ENCODE results near the gene RNF220. TPM values are rescaled to one million over a fixed set of nuclear protein-coding genes. Genes with fewer than 3 reads are reported as not detected.
A peak's percentile ranks its signal among the peaks of the same experiment; 100 is the strongest.

Gene RNF220
- total and polyA plus RNA-seq, 4 donors, result 44.2 to 70.5 (median 52.8) TPM

DNA sequence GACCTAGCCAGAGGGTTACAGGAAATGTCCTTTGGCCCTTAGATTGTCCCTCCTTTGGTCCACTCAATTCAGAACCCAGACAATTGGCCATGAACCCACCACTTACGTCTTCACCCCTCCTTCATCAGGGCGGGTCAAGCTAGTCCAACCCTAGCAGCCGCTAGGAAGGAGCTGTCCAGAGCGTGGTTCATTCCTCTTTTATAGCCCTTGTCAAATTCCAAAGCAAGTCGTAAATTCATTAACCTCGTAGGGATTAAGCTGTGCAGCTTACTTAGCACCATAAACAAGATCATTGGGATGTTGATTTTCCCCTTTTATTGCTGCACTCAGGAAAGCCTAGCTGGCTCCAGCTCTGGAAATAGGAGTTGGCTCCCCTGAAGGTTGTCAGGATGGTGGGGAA lies 179.1 kb downstream of the RNF220 start:
- WGBS, 2 donors, result 16 to 20% methylated on average over 6 of the region's 6 CpGs
- peak in 1 of 2 donors; percentile 6 for DNase-seq
- no peaks in the 10 kb centered on the region for H3K27me3 ChIP-seq (ENCODE audit: control insufficient read depth in 1 of 2, insufficient read depth in 2 of 2, low read length in 1 of 2)
- no peak overlapping the region for H3K4me3 ChIP-seq (ENCODE audit: low read length in 2 of 2)
- H3K4me1 ChIP-seq (ENCODE audit: control insufficient read depth in 1 of 2, insufficient read depth in 2 of 2, low read length in 2 of 2), result no peaks in the 10 kb centered on the region
- H3K27ac ChIP-seq (ENCODE audit: low read depth in 1 of 2, low read length in 2 of 2), result no peak overlapping the region
- H3K36me3 ChIP-seq (ENCODE audit: control insufficient read depth in 1 of 2, insufficient read depth in 2 of 2, low read length in 1 of 2), result no peaks in the 10 kb centered on the region
- no peak for ATAC-seq (ENCODE audit: low FRiP score)
- intact Hi-C loops (cut with DNase I), result no loop called here
- H3K9me3 ChIP-seq (ENCODE audit: control insufficient read depth, low read length), result no peaks in the 10 kb centered on the region

DNA sequence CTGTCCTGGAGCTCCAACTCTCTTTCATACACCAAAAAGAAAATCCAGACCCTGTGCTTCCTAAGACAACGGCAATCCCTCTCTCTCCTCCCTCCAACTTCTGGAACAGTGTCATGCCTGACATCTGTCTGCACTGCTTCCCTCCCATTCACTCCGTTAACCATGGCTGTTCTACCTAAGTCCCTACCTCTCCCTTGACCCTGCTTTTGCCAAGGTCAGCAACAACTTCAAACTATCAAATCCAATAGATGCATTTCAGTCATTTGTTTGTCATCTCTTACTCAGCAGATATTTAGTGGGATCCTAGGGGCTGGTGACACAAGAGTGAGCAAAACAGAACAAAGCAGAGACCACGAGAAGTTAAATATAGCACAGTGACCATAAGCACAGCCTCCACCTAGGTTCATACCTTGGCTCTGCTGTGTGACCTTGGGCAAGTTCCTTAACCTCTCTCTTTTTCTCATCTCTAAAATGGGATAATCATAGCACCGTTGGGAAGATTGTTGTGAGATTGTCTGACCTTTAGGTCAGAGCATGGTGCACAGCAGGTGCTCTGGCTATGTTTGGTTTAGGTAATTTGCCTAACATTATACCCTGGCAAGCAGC lies 180.4 kb downstream of the RNF220 start:
- 41% methylated on average over 4 of the region's 4 CpGs for WGBS, 2 donors
- H3K27me3 ChIP-seq (ENCODE audit: control insufficient read depth in 1 of 2, insufficient read depth in 2 of 2, low read length in 1 of 2), result no peaks in the 10 kb centered on the region
- H3K36me3 ChIP-seq (ENCODE audit: control insufficient read depth in 1 of 2, insufficient read depth in 2 of 2, low read length in 1 of 2), result no peaks in the 10 kb centered on the region
- H3K4me3 ChIP-seq (ENCODE audit: low read length in 2 of 2), result no peak overlapping the region
- H3K27ac ChIP-seq (ENCODE audit: low read depth in 1 of 2, low read length in 2 of 2), result no peak overlapping the region
- intact Hi-C loops (cut with DNase I), result no loop called here
- no peaks in the 10 kb centered on the region for H3K4me1 ChIP-seq (ENCODE audit: control insufficient read depth in 1 of 2, insufficient read depth in 2 of 2, low read length in 2 of 2)
- no peaks in the 10 kb centered on the region for H3K9me3 ChIP-seq (ENCODE audit: control insufficient read depth, low read length)
- no peak for ATAC-seq (ENCODE audit: low FRiP score)
- no peak for DNase-seq

DNA sequence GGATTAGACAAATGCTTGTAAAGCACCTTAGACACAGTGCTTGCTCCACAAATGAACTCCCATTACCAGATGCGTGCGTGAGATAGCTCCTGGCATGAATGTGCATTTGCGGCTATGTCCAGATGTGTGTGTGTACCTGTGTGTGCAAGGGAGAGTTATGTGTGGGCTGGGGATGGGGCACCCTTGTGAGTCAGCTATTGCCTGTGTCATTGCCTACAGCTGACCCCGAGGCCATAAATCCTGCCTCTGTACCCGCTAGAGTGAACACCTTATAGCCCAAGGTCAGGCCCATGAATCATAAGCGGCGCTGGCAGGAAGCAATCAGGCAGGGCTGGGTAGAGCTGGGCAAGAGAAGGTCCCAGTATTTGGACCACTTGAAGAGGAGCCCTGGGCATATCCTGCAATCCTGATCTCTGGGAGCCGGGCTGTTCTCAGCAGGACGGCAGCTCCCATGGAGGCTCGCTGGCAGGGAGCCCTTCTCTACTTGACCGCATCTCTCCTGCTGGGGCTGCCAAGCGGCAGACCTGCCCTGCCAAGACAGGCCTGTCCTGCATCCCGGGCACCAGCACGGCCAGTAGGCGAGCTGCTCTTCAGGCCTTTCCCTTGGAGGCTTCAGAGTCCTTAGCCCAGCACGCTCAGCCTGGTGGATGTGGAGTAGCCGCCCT lies 182.9 kb downstream of the RNF220 start:
- Histone ChIP-seq H3K4me1 (ENCODE audit: control insufficient read depth in 1 of 2, insufficient read depth in 2 of 2, low read length in 2 of 2) (no peaks in the 10 kb centered on the region), H3K27me3 (ENCODE audit: control insufficient read depth in 1 of 2, insufficient read depth in 2 of 2, low read length in 1 of 2) (no peaks in the 10 kb centered on the region), H3K36me3 (ENCODE audit: control insufficient read depth in 1 of 2, insufficient read depth in 2 of 2, low read length in 1 of 2) (no peaks in the 10 kb centered on the region), H3K4me3 (ENCODE audit: low read length in 2 of 2) (no peak overlapping the region), H3K27ac (ENCODE audit: low read depth in 1 of 2, low read length in 2 of 2) (no peak overlapping the region), H3K9me3 (ENCODE audit: control insufficient read depth, low read length) (no peaks in the 10 kb centered on the region)
- DNase-seq, result no peak
- intact Hi-C loops (cut with DNase I), result no loop called here
- WGBS, 2 donors, result 69 to 73% methylated on average over 17 of the region's 17 CpGs
- no peak for ATAC-seq (ENCODE audit: low FRiP score)

DNA sequence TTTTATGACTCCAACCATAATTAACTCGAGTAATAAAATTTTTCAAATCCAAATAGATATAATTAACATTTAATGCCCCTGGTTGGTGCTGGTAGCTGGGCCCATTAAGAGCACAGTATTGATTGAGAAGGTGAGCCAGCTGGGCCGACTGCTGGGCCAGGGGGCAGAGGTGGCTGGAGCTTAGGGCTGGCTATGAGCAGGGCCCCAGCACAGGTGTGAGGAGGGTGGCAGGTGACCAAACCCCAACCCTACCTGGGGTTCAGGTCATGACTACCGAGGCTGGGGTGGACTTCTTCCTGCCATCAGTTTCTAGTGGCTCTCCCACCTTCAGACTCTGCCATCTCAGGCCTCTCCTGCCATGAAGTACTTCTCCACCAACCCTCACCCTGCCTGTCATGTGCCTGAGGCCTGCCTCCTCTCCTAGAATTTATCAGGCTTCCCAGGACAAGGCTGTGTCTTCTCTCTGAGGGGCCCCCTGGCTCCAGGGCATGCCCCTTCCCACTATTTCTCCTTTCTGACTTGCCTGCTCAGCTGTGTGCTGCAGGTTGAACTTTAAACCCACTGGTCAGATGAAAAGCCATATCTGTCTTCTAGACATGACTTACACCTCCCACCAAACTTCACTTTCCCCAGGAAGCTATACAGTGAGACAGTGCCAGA lies 183.6 kb downstream of the RNF220 start:
- H3K4me1 ChIP-seq (ENCODE audit: control insufficient read depth in 1 of 2, insufficient read depth in 2 of 2, low read length in 2 of 2), result no peaks in the 10 kb centered on the region
- DNase-seq (no peak), ATAC-seq (ENCODE audit: low FRiP score) (no peak)
- intact Hi-C loops (cut with DNase I), result no loop called here
- H3K27ac ChIP-seq (ENCODE audit: low read depth in 1 of 2, low read length in 2 of 2), result no peak overlapping the region
- no peaks in the 10 kb centered on the region for H3K9me3 ChIP-seq (ENCODE audit: control insufficient read depth, low read length)
- no peaks in the 10 kb centered on the region for H3K27me3 ChIP-seq (ENCODE audit: control insufficient read depth in 1 of 2, insufficient read depth in 2 of 2, low read length in 1 of 2)
- no peaks in the 10 kb centered on the region for H3K36me3 ChIP-seq (ENCODE audit: control insufficient read depth in 1 of 2, insufficient read depth in 2 of 2, low read length in 1 of 2)
- 87 to 94% methylated on average over 3 of the region's 3 CpGs for WGBS, 2 donors
- H3K4me3 ChIP-seq (ENCODE audit: low read length in 2 of 2), result no peak overlapping the region

DNA sequence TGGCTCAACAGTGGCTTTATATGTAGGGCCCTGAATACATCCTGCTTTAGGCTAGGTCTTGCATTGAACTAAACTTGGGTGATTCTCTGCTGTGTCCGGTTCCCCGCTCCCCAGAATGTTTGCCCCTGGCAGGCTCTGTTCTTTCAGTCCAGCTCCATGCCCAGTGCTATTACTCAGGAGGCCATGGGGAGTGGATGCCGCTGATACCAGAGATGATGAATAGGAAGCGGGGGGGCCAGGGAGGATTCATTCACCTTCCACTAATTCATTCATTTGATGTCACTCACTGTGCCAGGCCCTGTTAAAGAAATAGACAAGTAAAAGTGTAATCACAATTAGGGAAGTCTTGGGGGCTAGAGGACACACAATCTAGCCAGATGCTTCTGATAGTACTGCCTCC lies 185.4 kb downstream of the RNF220 start:
- no peak overlapping the region for H3K27ac ChIP-seq (ENCODE audit: low read depth in 1 of 2, low read length in 2 of 2)
- ATAC-seq (ENCODE audit: low FRiP score) (no peak), DNase-seq (no peak)
- intact Hi-C loops (cut with DNase I), result loop anchor here (5.0 to 10.0 kb wide), 2 partner anchors 373 to 586 kb away; no protein-coding TSS in a partner anchor
- H3K4me1 ChIP-seq (ENCODE audit: control insufficient read depth in 1 of 2, insufficient read depth in 2 of 2, low read length in 2 of 2), result no peaks in the 10 kb centered on the region
- no peaks in the 10 kb centered on the region for H3K36me3 ChIP-seq (ENCODE audit: control insufficient read depth in 1 of 2, insufficient read depth in 2 of 2, low read length in 1 of 2)
- no peak overlapping the region for H3K4me3 ChIP-seq (ENCODE audit: low read length in 2 of 2)
- no peaks in the 10 kb centered on the region for H3K9me3 ChIP-seq (ENCODE audit: control insufficient read depth, low read length)
- no peaks in the 10 kb centered on the region for H3K27me3 ChIP-seq (ENCODE audit: control insufficient read depth in 1 of 2, insufficient read depth in 2 of 2, low read length in 1 of 2)
- WGBS, 2 donors, result 90 to 91% methylated on average over 4 of the region's 4 CpGs

DNA sequence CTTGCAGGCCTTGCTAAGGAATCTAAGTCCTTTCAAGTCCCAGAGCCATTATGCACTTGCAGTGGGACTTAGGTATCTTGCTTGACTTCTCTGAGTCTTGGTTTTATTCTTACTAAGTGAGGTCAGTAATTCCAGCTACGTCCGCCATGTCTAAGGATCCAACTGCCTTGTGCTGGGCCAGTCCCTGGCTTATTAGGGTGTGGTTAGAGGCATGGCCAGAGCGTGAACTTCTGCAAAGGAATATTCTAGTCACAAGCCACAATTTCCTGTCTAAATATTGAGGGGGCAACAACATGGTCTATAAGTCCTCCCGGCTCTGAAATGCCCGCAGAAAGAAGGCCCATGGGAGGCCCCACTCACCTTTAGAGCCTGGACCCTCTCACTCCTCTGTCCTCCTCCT lies 186.3 kb downstream of the RNF220 start:
- Histone ChIP-seq H3K27ac (ENCODE audit: low read depth in 1 of 2, low read length in 2 of 2) (no peak overlapping the region), H3K9me3 (ENCODE audit: control insufficient read depth, low read length) (no peaks in the 10 kb centered on the region), H3K36me3 (ENCODE audit: control insufficient read depth in 1 of 2, insufficient read depth in 2 of 2, low read length in 1 of 2) (no peaks in the 10 kb centered on the region), H3K27me3 (ENCODE audit: control insufficient read depth in 1 of 2, insufficient read depth in 2 of 2, low read length in 1 of 2) (no peaks in the 10 kb centered on the region), H3K4me1 (ENCODE audit: control insufficient read depth in 1 of 2, insufficient read depth in 2 of 2, low read length in 2 of 2) (no peaks in the 10 kb centered on the region), H3K4me3 (ENCODE audit: low read length in 2 of 2) (no peak overlapping the region)
- no peak for DNase-seq
- no peak for ATAC-seq (ENCODE audit: low FRiP score)
- intact Hi-C loops (cut with DNase I), result loop anchor here (5.0 to 10.0 kb wide), 2 partner anchors 374 to 587 kb away; no protein-coding TSS in a partner anchor
- 94 to 95% methylated on average over 5 of the region's 5 CpGs for WGBS, 2 donors

DNA sequence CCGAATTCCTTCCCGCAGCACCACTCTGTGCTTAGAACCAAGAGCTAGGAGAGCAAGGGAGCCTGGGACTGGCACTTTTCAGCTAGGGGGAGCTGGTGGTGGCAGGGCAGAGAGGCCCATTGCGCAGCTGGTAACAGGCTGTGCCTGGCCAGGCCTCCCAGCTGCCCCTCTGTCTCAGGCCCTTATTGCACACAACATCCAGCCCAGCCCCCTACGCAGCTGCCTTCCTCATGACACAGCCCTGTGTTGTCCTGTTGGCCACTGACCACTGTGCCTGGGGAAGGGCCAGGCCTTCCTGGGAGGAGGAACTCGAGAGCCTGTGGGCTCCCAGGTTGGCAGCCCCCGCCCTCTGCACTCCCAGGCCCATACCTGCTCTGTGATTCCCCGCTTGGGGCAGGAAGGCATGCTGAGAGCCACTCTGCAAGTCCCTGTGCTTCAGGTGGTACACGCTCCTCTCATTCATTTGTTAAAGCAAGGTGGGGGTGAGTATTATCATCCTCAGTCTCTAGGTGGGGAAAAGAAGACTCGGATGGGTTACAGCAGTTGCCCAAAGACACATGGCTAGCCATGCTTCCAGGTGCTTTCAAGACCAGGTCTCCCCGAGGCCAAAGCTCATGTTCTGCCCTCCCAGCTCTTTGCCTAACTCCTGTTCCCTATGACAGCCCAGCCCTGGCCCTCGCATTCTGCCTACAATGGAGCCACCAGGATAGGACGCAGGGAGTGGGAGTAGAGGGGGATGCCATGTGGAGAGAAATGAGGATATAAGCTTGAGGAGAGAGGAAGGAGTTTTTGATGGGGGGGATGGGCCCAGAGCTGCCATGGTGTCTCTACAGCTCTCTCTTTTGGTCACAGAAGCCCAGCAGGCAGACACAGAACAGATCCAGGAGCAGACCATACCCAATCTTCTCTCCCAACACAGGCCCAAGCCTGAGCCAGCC lies 187.4 kb downstream of the RNF220 start:
- no peak for ATAC-seq (ENCODE audit: low FRiP score)
- Histone ChIP-seq H3K4me1 (ENCODE audit: control insufficient read depth in 1 of 2, insufficient read depth in 2 of 2, low read length in 2 of 2) (no peaks in the 10 kb centered on the region), H3K27me3 (ENCODE audit: control insufficient read depth in 1 of 2, insufficient read depth in 2 of 2, low read length in 1 of 2) (no peaks in the 10 kb centered on the region), H3K4me3 (ENCODE audit: low read length in 2 of 2) (no peak overlapping the region), H3K36me3 (ENCODE audit: control insufficient read depth in 1 of 2, insufficient read depth in 2 of 2, low read length in 1 of 2) (no peaks in the 10 kb centered on the region), H3K27ac (ENCODE audit: low read depth in 1 of 2, low read length in 2 of 2) (no peak overlapping the region), H3K9me3 (ENCODE audit: control insufficient read depth, low read length) (no peaks in the 10 kb centered on the region)
- intact Hi-C loops (cut with DNase I), result loop anchor here (5.0 to 10.0 kb wide), 2 partner anchors 375 to 588 kb away; no protein-coding TSS in a partner anchor
- DNase-seq, result no peak
- WGBS, 2 donors, result 84 to 87% methylated on average over 12 of the region's 12 CpGs

DNA sequence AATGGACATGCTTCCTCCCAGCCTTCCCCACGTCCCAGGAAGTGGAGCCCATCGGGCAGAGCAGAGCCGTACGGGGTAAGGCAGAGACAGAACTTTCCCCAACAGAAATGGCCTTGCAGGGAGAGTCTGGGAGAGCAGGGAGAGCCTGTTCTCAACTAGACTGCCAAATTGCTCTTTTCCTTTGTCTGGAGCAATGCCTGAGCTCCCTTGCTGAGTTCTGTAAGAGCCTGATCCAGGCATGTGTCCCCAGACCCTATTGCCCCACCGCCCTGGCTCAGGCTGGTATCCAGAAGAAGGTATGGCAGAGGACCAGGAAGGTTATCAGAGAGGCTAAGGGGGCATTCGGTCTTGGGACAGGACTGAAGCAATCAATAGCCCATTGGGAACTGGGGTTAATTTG lies 189.3 kb downstream of the RNF220 start:
- no peak overlapping the region for H3K4me3 ChIP-seq (ENCODE audit: low read length in 2 of 2)
- no peaks in the 10 kb centered on the region for H3K4me1 ChIP-seq (ENCODE audit: control insufficient read depth in 1 of 2, insufficient read depth in 2 of 2, low read length in 2 of 2)
- no peaks in the 10 kb centered on the region for H3K27me3 ChIP-seq (ENCODE audit: control insufficient read depth in 1 of 2, insufficient read depth in 2 of 2, low read length in 1 of 2)
- DNase-seq, result no peak
- no peak for ATAC-seq (ENCODE audit: low FRiP score)
- H3K27ac ChIP-seq (ENCODE audit: low read depth in 1 of 2, low read length in 2 of 2), result no peak overlapping the region
- 87 to 93% methylated on average over 6 of the region's 6 CpGs for WGBS, 2 donors
- no peaks in the 10 kb centered on the region for H3K9me3 ChIP-seq (ENCODE audit: control insufficient read depth, low read length)
- intact Hi-C loops (cut with DNase I), result loop anchor here (5.0 to 10.0 kb wide), 2 partner anchors 377 to 590 kb away; no protein-coding TSS in a partner anchor
- H3K36me3 ChIP-seq (ENCODE audit: control insufficient read depth in 1 of 2, insufficient read depth in 2 of 2, low read length in 1 of 2), result no peaks in the 10 kb centered on the region

Data from aorta (tissue), 5 donors.